K562 (cell line): Measurements from ENCODE around the gene KCTD13. TPM values are rescaled to one million over a fixed set of nuclear protein-coding genes. Genes with fewer than 3 reads are reported as not detected.

Experiments
- ATAC-seq: fragments of 200-7000 bp; cut with Tn5 transposase; 3 replicates; pipeline ENCODE4 v1.9.1; 2020; ENCODE audit warnings: moderate library complexity
- BruUV-seq: library from RNA; stranded (reverse); fragments of 400-500 nt; replicated peaks from 2 replicates; lab custom pipeline; 2021; lab: Mats Ljungman, UMichigan
- CTCF ChIA-PET: fragments of 300-600 bp; formaldehyde crosslinking; extraction: SDS; loops from one replicate; lab custom pipeline; 2021; ENCODE audit warnings: low intra/inter-chr PET ratio; lab: Yijun Ruan, JAX
- POLR2A ChIA-PET: fragments of 300-600, 350-650 bp; sonication (Branson Sonifier 250); formaldehyde crosslinking; extraction: SDS; loops from one replicate; lab custom pipeline; 2021; ENCODE audit warnings: antibody characterized with exemption, inconsistent platforms; lab: Yijun Ruan, JAX
- DNase-seq, 4 experiments: peaks; one replicate each; pipeline versions ENCODE4 v3.0.0 to v3.0.0-alpha.2; 2011 to 2018; ENCODE audit warnings: low spot score in 3 of 4, mixed read lengths in 3 of 4; ENCODE audit errors: extremely low read depth in 1 of 4
- FAIRE-seq: peaks from 2 replicates; lab custom pipeline; 2011; peaks lifted over from hg19 to GRCh38; lab: Jason Lieb, UNC
- H2AFZ ChIP-seq: 2 replicates; pipeline ENCODE4 v1.6.0; 2011; ENCODE audit warnings: low read depth, low read length, control low read depth, inconsistent platforms
- H3K27ac ChIP-seq: fragments of 200-600 bp; 3 replicates; pipeline ENCODE4 v1.8.0; 2011; ENCODE audit warnings: low read depth, mild to moderate bottlenecking, control low read depth, inconsistent platforms, low read length, moderate library complexity, mixed read lengths; ENCODE audit errors: extremely low read depth
- H3K27me3 ChIP-seq, 2 experiments: fragments of 300-600 bp in 1 of 2; 2 replicates in 1 of 2; 3 replicates in 1 of 2; pipeline versions ENCODE4 v1.6.0 to v1.8.0; 2011; ENCODE audit warnings: inconsistent platforms in 2 of 2, low read length in 2 of 2, mild to moderate bottlenecking in 1 of 2, mixed read lengths in 1 of 2, moderate library complexity in 1 of 2; ENCODE audit not compliant: control insufficient read depth in 2 of 2, insufficient read depth in 2 of 2
- H3K36me3 ChIP-seq: fragments of 300-600 bp; 3 replicates; pipeline ENCODE4 v1.8.0; 2011; ENCODE audit warnings: mild to moderate bottlenecking, low read length, inconsistent platforms; ENCODE audit not compliant: control insufficient read depth, insufficient read depth
- H3K4me1 ChIP-seq, 2 experiments: fragments of 200-600 bp in 1 of 2; replicated peaks in 1 of 2; 2 replicates in 1 of 2; 3 replicates in 1 of 2; pipeline versions ENCODE4 v1.5.1 to v1.8.0; 2011; ENCODE audit warnings: inconsistent platforms in 2 of 2, low read length in 2 of 2, mild to moderate bottlenecking in 1 of 2, mixed read lengths in 1 of 2, moderate library complexity in 1 of 2; ENCODE audit not compliant: control insufficient read depth in 2 of 2, insufficient read depth in 2 of 2
- H3K4me2 ChIP-seq: 2 replicates; pipeline ENCODE4 v1.6.1; 2011; ENCODE audit warnings: low read length, control low read depth, inconsistent platforms, mixed read lengths; ENCODE audit not compliant: insufficient read depth
- H3K4me3 ChIP-seq: fragments of 200-600 bp; sonication (generic), shearing (Covaris generic); 2 replicates; pipeline ENCODE4 v1.5.1; 2016; ENCODE audit warnings: control low read depth, inconsistent platforms
- H3K79me2 ChIP-seq: fragments of 200-600 bp; 3 replicates; pipeline ENCODE4 v1.8.0; 2011; ENCODE audit warnings: low read length, inconsistent platforms; ENCODE audit not compliant: control insufficient read depth, insufficient read depth
- H3K9ac ChIP-seq, 2 experiments: 2 replicates each; pipeline versions ENCODE4 v1.6.0 to v1.6.1; 2011; ENCODE audit warnings: low read depth in 2 of 2, low read length in 2 of 2, control low read depth in 1 of 2, inconsistent platforms in 1 of 2, mild to moderate bottlenecking in 1 of 2, mixed read lengths in 1 of 2; ENCODE audit not compliant: insufficient read depth in 1 of 2
- H3K9me1 ChIP-seq: one replicate; pipeline ENCODE4 v1.6.0; 2011; ENCODE audit warnings: inconsistent platforms, mild to moderate bottlenecking, low read length, moderate library complexity; ENCODE audit not compliant: control insufficient read depth, insufficient read depth
- H3K9me3 ChIP-seq: replicated peaks from 2 replicates; pipeline ENCODE4 v1.5.1; 2011; ENCODE audit warnings: low read depth, low read length, inconsistent platforms; ENCODE audit not compliant: control insufficient read depth, insufficient read depth
- H4K20me1 ChIP-seq: replicated peaks from 2 replicates; pipeline ENCODE4 v1.6.1; 2011; ENCODE audit warnings: low read length, inconsistent platforms, mixed read lengths; ENCODE audit not compliant: control insufficient read depth, insufficient read depth
- ASH1L ChIP-seq: fragments of 450-650 bp; IDR thresholded peaks from 2 replicates; pipeline ENCODE4 v1.6.1; 2018; ENCODE audit warnings: borderline replicate concordance, mild to moderate bottlenecking, low read depth; ENCODE audit not compliant: partially characterized antibody
- FOXJ2 ChIP-seq: fragments of 200-800 bp; sonication (Bioruptor generic); IDR thresholded peaks from 2 replicates; pipeline ENCODE4 v1.6.1; 2016; ENCODE audit warnings: missing genetic modification characterization, missing compliant biosample characterization
- NFE2 ChIP-seq: IDR thresholded peaks from 2 replicates; pipeline ENCODE4 v1.6.1; 2014; ENCODE audit warnings: antibody characterized with exemption, low read depth
- PCBP2 ChIP-seq: fragments of 200-400 bp; formaldehyde crosslinking; IDR thresholded peaks from 2 replicates; pipeline ENCODE4 v1.6.1; 2018; ENCODE audit warnings: low read length, low read depth, mild to moderate bottlenecking, moderate library complexity; ENCODE audit not compliant: poor library complexity, severe bottlenecking
- RBFOX2 ChIP-seq: fragments of 200-400 bp; formaldehyde crosslinking; IDR thresholded peaks from 2 replicates; pipeline ENCODE4 v1.6.1; 2017; ENCODE audit warnings: low read depth, mild to moderate bottlenecking, low read length, moderate library complexity
- SRSF3 ChIP-seq: fragments of 200-400 bp; formaldehyde crosslinking; IDR thresholded peaks from 2 replicates; pipeline ENCODE4 v1.6.1; 2016; ENCODE audit warnings: mild to moderate bottlenecking, low read length, moderate library complexity; ENCODE audit not compliant: insufficient read depth
- ZNF253 ChIP-seq: fragments of 250-450 bp; sonication (Bioruptor Pico); conservative IDR thresholded peaks from 2 replicates; pipeline ENCODE4 v1.6.1; 2021; ENCODE audit warnings: mild to moderate bottlenecking
- ZNF696 ChIP-seq: fragments of 250-450 bp; sonication (Bioruptor Pico); conservative IDR thresholded peaks from 2 replicates; pipeline ENCODE4 v1.4.0; 2020; ENCODE audit warnings: mild to moderate bottlenecking, moderate library complexity
- WGBS: fragments of 100-300 bp; shearing (Covaris generic); methylation state at CpG from one replicate; pipeline ENCODE4 v1.1.6; 2016; ENCODE audit warnings: low coverage, mixed read lengths; ENCODE audit not compliant: insufficient coverage; ENCODE audit errors: missing lambda C conversion rate; 5-methylcytosine and 5-hydroxymethylcytosine counted together
- in situ Hi-C: fragments of 300-500 bp; cut with MboI; formaldehyde crosslinking; loops from 4 replicates; pipeline ENCODE4 v1.15.0; 2018; ENCODE audit warnings: inconsistent platforms, mixed read lengths
- intact Hi-C: fragments of 100-400 bp; cut with micrococcal nuclease; formaldehyde crosslinking; loops from 2 replicates; pipeline ENCODE4 v1.14.2; 2022
- polyA plus RNA-seq, 8 experiments: library from polyadenylated mRNA; depleted of rRNA in 4 of 8; stranded (reverse) in 5 of 8; unstranded in 3 of 8; fragments of >200 nt; fragmentation: Nextera tagmentation in 2 of 8; fragmentation: Illumina TruSeq in 1 of 8; extraction: Ambion mirVana in 2 of 8; extraction: Trizol in 1 of 8; gene quantifications; 2 replicates each; pipeline versions ENCODE4 v1.2.1 to v1.2.3, GENCODE V29; 2011 to 2014; ENCODE audit warnings: inconsistent platforms in 1 of 8, missing spikeins in 1 of 8
- total RNA-seq, 7 experiments: library from RNA; depleted of rRNA in 6 of 7; stranded (reverse); fragments of >200 nt in 6 of 7; fragmentation: Illumina TruSeq in 2 of 7; extraction: Trizol in 2 of 7; gene quantifications; 2 replicates each; pipeline versions ENCODE4 v1.2.1 to v1.2.3, GENCODE V29; 2011 to 2021; ENCODE audit warnings: low replicate concordance in 1 of 7
- TF ChIP-seq, protein P1 (sequence below), 3 experiments: IDR thresholded peaks in 2 of 3; conservative IDR thresholded peaks in 1 of 3; 2 replicates each; pipeline ENCODE4 v1.5.1; 2011 to 2012; ENCODE audit warnings: low read length in 3 of 3, mild to moderate bottlenecking in 3 of 3, control low read depth in 2 of 3, improper control_type of control experiment in 1 of 3, inconsistent platforms in 1 of 3, low read depth in 1 of 3, mixed read lengths in 1 of 3, moderate library complexity in 1 of 3; ENCODE audit not compliant: insufficient read depth in 2 of 3
- TF ChIP-seq, protein P2 (sequence below): IDR thresholded peaks from 3 replicates; pipeline ENCODE4 v1.6.1; 2011; ENCODE audit warnings: borderline replicate concordance, mild to moderate bottlenecking, moderate library complexity; ENCODE audit not compliant: insufficient read length; ENCODE audit errors: extremely low read depth

The KCTD13 gene
- total and polyA plus RNA-seq, 9 of the 15 experiments (the other 6 are each of a cell fraction or from before 2014, with no cell fraction given), result 1.0 to 20.6 (median 9.8) TPM

GRCh38 chr16:29858974-29859373 is 67.1 kb downstream of the KCTD13 start:
- CTCF ChIA-PET, result no interaction called here

DNA sequence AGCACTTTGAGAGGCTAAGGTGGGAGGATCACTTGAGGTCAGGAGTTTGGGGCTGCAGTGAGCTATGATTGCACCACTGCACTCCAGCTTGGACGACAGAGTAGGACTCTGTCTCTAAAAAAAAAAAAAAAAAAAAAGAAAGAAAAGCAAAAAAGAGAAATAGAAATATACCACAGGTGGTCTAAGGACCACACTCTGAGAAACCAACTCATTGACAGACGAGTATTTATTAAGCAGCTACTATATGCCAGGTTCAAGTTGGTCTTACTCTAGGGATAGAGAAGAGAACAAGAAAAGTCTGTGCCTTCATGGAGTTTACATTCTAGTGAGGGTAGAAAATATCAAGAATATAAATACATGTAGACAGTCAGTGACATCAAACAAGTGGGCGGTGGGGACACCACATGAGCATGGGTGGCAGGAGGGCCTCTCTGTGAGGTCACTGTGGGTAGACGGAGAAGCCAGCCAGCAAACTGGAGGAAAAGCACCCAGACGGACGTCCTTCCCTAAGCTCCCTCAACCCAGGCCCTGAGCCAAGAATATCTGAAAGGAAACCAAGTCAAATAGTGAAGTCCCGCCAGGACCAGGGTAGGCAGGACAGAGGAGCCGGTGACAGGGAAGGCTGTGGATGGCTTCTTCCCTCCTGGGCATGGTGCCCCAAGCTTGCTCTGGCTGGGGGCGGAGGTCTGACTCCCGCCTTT is 67.7 kb downstream of the KCTD13 start:
- no peak for DNase-seq
- ChIA-PET POLR2A (interaction anchor here (1.1 kb wide), 1 partner anchor 10 kb away, joined by 3 read pairs; no protein-coding TSS in a partner anchor), CTCF (no interaction called here)
- FAIRE-seq, result no peak
- peaks cover 4 to 21% of the 10 kb centered on the region in 2 experiments; a peak in 3 of 5 replicates for H3K4me1 ChIP-seq
- no peak overlapping the region for H3K27ac ChIP-seq
- no peaks in the 10 kb centered on the region for H3K9me3 ChIP-seq
- H3K36me3 ChIP-seq, result peaks cover 27% of the 10 kb centered on the region; the same call in 2 of the 3 replicates
- no peak overlapping the region for H3K4me2 ChIP-seq
- no peaks in the 10 kb centered on the region for H3K9me1 ChIP-seq
- H3K9ac ChIP-seq, result no peak overlapping the region
- H3K79me2 ChIP-seq, result peaks cover 11% of the 10 kb centered on the region; the same call in 2 of the 3 replicates
- H3K4me3 ChIP-seq, result no peak overlapping the region
- no TSS peak for BruUV-seq
- intact Hi-C loops, result no loop called here
- H3K27me3 ChIP-seq, result no peaks in the 10 kb centered on the region
- no peak overlapping the region for H2AFZ ChIP-seq
- no peak for ATAC-seq
- in situ Hi-C loops, result no loop called here
- H4K20me1 ChIP-seq, result no peaks in the 10 kb centered on the region
- WGBS, result 84% methylated on average over 9 of the region's 10 CpGs
- TF ChIP-seq ZNF253 (CRISPR knock-in tag) (no peak), ASH1L (no peak), FOXJ2 (tag) (no peak), ZNF696 (CRISPR knock-in tag) (no peak), NFE2 (no peak)
- TF ChIP-seq, protein P1, sequence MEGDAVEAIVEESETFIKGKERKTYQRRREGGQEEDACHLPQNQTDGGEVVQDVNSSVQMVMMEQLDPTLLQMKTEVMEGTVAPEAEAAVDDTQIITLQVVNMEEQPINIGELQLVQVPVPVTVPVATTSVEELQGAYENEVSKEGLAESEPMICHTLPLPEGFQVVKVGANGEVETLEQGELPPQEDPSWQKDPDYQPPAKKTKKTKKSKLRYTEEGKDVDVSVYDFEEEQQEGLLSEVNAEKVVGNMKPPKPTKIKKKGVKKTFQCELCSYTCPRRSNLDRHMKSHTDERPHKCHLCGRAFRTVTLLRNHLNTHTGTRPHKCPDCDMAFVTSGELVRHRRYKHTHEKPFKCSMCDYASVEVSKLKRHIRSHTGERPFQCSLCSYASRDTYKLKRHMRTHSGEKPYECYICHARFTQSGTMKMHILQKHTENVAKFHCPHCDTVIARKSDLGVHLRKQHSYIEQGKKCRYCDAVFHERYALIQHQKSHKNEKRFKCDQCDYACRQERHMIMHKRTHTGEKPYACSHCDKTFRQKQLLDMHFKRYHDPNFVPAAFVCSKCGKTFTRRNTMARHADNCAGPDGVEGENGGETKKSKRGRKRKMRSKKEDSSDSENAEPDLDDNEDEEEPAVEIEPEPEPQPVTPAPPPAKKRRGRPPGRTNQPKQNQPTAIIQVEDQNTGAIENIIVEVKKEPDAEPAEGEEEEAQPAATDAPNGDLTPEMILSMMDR (IDR thresholded peaks at IDR 0.05 in 2 of 3, conservative IDR thresholded peaks at IDR 0.05 in 1 of 3; ENCODE audit: insufficient read depth in 2 of 3, low read depth in 1 of 3, low read length in 3 of 3), result no peak
- TF ChIP-seq, protein P2, sequence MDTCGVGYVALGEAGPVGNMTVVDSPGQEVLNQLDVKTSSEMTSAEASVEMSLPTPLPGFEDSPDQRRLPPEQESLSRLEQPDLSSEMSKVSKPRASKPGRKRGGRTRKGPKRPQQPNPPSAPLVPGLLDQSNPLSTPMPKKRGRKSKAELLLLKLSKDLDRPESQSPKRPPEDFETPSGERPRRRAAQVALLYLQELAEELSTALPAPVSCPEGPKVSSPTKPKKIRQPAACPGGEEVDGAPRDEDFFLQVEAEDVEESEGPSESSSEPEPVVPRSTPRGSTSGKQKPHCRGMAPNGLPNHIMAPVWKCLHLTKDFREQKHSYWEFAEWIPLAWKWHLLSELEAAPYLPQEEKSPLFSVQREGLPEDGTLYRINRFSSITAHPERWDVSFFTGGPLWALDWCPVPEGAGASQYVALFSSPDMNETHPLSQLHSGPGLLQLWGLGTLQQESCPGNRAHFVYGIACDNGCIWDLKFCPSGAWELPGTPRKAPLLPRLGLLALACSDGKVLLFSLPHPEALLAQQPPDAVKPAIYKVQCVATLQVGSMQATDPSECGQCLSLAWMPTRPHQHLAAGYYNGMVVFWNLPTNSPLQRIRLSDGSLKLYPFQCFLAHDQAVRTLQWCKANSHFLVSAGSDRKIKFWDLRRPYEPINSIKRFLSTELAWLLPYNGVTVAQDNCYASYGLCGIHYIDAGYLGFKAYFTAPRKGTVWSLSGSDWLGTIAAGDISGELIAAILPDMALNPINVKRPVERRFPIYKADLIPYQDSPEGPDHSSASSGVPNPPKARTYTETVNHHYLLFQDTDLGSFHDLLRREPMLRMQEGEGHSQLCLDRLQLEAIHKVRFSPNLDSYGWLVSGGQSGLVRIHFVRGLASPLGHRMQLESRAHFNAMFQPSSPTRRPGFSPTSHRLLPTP, result no peak

More at GRCh38 chr16:29858974-29859373, 67.1 kb downstream of the KCTD13 start:
- H3K4me3 ChIP-seq, result no peak overlapping the region
- no peak overlapping the region for H3K27ac ChIP-seq
- H3K4me2 ChIP-seq, result no peak overlapping the region
- peaks cover 4 to 27% of the 10 kb centered on the region in 2 experiments; a peak in 3 of 5 replicates for H3K4me1 ChIP-seq
- ATAC-seq (no peak), FAIRE-seq (no peak), DNase-seq (no peak)
- intact Hi-C loops, result no loop called here
- H3K9ac ChIP-seq, result no peak overlapping the region
- POLR2A ChIA-PET, result interaction anchor here (1.1 kb wide), 1 partner anchor 11 kb away, joined by 3 read pairs; no protein-coding TSS in a partner anchor
- no peaks in the 10 kb centered on the region for H3K9me1 ChIP-seq
- WGBS, result 90% methylated on average over 10 of the region's 19 CpGs
- H3K9me3 ChIP-seq, result no peaks in the 10 kb centered on the region
- H3K27me3 ChIP-seq, result no peaks in the 10 kb centered on the region
- no TSS peak for BruUV-seq
- TF ChIP-seq PCBP2 (no peak), RBFOX2 (peak; percentile 21; the same call in 1 of the 2 replicates), SRSF3 (no peak)
- in situ Hi-C loops, result no loop called here
- H3K79me2 ChIP-seq, result peaks cover 11% of the 10 kb centered on the region; the same call in 2 of the 3 replicates
- H2AFZ ChIP-seq, result no peak overlapping the region
- H3K36me3 ChIP-seq, result peaks cover 27% of the 10 kb centered on the region; the same call in 2 of the 3 replicates
- H4K20me1 ChIP-seq, result no peaks in the 10 kb centered on the region
